Upper lobe of left lung (tissue), 6 donors: Measurements from ENCODE around the gene ANKRD42. TPM values are rescaled to one million over a fixed set of nuclear protein-coding genes. Genes with fewer than 3 reads are reported as not detected.

Source experiments
- ATAC-seq, 2 donors: fragments of 200-7000 bp; cut with Tn5 transposase; one replicate each; pipeline ENCODE4 v1.9.1; 2022; ENCODE audit warnings: mild to moderate bottlenecking in 2 of 2, moderate library complexity in 2 of 2; ENCODE audit not compliant: low FRiP score in 2 of 2
- DNase-seq, 2 donors: peaks; one replicate each; pipeline ENCODE4 v3.0.0-alpha.2; 2019 to 2020
- H3K27ac ChIP-seq, 4 donors: fragments of 200-600 bp; sonication (generic); one replicate each; pipeline ENCODE4 v1.5.1; 2016 to 2019
- H3K27me3 ChIP-seq, 4 donors: fragments of 200-600 bp; sonication (generic); one replicate each; pipeline ENCODE4 v1.5.1; 2017 to 2019
- H3K36me3 ChIP-seq, 4 donors: fragments of 200-600 bp; sonication (generic); one replicate each; pipeline ENCODE4 v1.5.1; 2016 to 2019
- H3K4me1 ChIP-seq, 4 donors: fragments of 200-600 bp; sonication (generic); one replicate each; pipeline ENCODE4 v1.5.1; 2018 to 2019
- H3K4me3 ChIP-seq, 4 donors: fragments of 200-600 bp; sonication (generic); one replicate each; pipeline ENCODE4 v1.5.1; 2017 to 2019; ENCODE audit warnings: mild to moderate bottlenecking in 2 of 4, moderate library complexity in 1 of 4
- H3K9me3 ChIP-seq, 4 donors: fragments of 200-600 bp; sonication (generic); one replicate each; pipeline ENCODE4 v1.5.1; 2018 to 2019
- CTCF ChIP-seq, 6 experiments: fragments of 450-650 bp in 4 of 6; fragments of 200-600 bp in 2 of 6; sonication (generic) in 2 of 6; IDR thresholded peaks; one replicate each; pipeline ENCODE4 v1.5.1; 2016 to 2019; ENCODE audit warnings: antibody characterized with exemption in 6 of 6
- EP300 ChIP-seq, 4 donors: sonication (generic); formaldehyde crosslinking; IDR thresholded peaks; one replicate each; pipeline ENCODE4 v1.5.1; 2017; ENCODE audit warnings: antibody characterized with exemption in 4 of 4, control low read depth in 2 of 4
- POLR2A ChIP-seq, 4 donors: fragments of 450-650 bp; IDR thresholded peaks; one replicate each; pipeline ENCODE4 v1.5.1; 2016 to 2017; ENCODE audit warnings: antibody characterized with exemption in 4 of 4, mild to moderate bottlenecking in 2 of 4
- POLR2AphosphoS5 ChIP-seq, 2 donors: sonication (generic); formaldehyde crosslinking; IDR thresholded peaks; one replicate each; pipeline ENCODE4 v1.5.1; 2017; ENCODE audit warnings: antibody characterized with exemption in 2 of 2
- WGBS, 2 donors: methylation state at CpG; one replicate each; pipeline ENCODE4 v1.1.5; 2017 to 2018; 5-methylcytosine and 5-hydroxymethylcytosine counted together
- total RNA-seq, 6 donors: library from RNA; depleted of rRNA in 4 of 6; stranded (reverse); fragments of >200 nt in 4 of 6; gene quantifications; one replicate each; pipeline versions ENCODE4 v1.1.0 to v1.2.1, GENCODE V29; 2016 to 2021
- donor health status: DM: no; HTN: no; CAD: no; lungs with moderate emphysema.
- donor health status: DM: no; HTN: yes; CAD: no; lungs with severe emphysema.

The ANKRD42 gene
- total RNA-seq: 10 to 100 TPM; 11.1 to 30.4 (median 15.4) TPM

GRCh38 chr11:83193315-83194280 lies at the start of gene ANKRD42:
ANKRD42 (plus strand) TSS chr11:83193712; CDS start chr11:83194671, 959 bp downstream.
- Histone ChIP-seq H3K4me1 (peaks cover 22 to 44% (median 31%) of the 10 kb centered on the region in 4 donors), H3K4me3 (peak within 1 kb of the TSS; percentile 71 to 80 (median 75)), H3K27ac (peak within 1 kb of the TSS; percentile 87 to 94 (median 92)), H3K9me3 (no peaks in the 10 kb centered on the region), H3K36me3 (peaks cover 0 to 37% (median 19%) of the 10 kb centered on the region in 4 donors), H3K27me3 (no peaks in the 10 kb centered on the region)
- WGBS, 2 donors: 0% methylated on average over 60 to 67 of the region's 67 CpGs
- ATAC-seq (peak; percentile 95 to 97), DNase-seq (peak; percentile 92 to 96)
- TF ChIP-seq CTCF (IDR thresholded peaks at IDR 0.05) (peak in 4 of 6 experiments; percentile 13 to 23 (median 18)), POLR2A (IDR thresholded peaks at IDR 0.05) (peak in 3 of 4 donors; percentile 47 to 89 (median 85)), EP300 (IDR thresholded peaks at IDR 0.05) (peak in 3 of 4 donors; percentile 42 to 72 (median 70)), POLR2AphosphoS5 (IDR thresholded peaks at IDR 0.05) (peak; percentile 88 to 98)

GRCh38 chr11:83147895-83148294 lies 45.6 kb upstream of the ANKRD42 start:
- no peaks in the 10 kb centered on the region for H3K27me3 ChIP-seq
- ATAC-seq (no peak), DNase-seq (no peak)

GRCh38 chr11:83150450-83150849 lies 43.1 kb upstream of the ANKRD42 start:
- 91 to 92% methylated on average over 2 of the region's 2 CpGs for WGBS, 2 donors
- Histone ChIP-seq H3K4me1 (peaks cover 0 to 2% (median 0%) of the 10 kb centered on the region in 4 donors), H3K9me3 (no peaks in the 10 kb centered on the region), H3K4me3 (no peak overlapping the region), H3K27ac (no peak overlapping the region), H3K36me3 (no peaks in the 10 kb centered on the region), H3K27me3 (no peaks in the 10 kb centered on the region)
- no peak for DNase-seq
- no peak for ATAC-seq
- TF ChIP-seq EP300 (IDR thresholded peaks at IDR 0.05) (no peak), CTCF (IDR thresholded peaks at IDR 0.05) (no peak), POLR2AphosphoS5 (IDR thresholded peaks at IDR 0.05) (no peak), POLR2A (IDR thresholded peaks at IDR 0.05) (no peak)

More at GRCh38 chr11:83147895-83148294, 45.6 kb upstream of the ANKRD42 start:
- Histone ChIP-seq H3K4me3 (no peak overlapping the region), H3K4me1 (no peaks in the 10 kb centered on the region), H3K36me3 (no peaks in the 10 kb centered on the region), H3K9me3 (no peaks in the 10 kb centered on the region), H3K27ac (no peak overlapping the region)
- 94 to 96% methylated on average over 4 of the region's 4 CpGs for WGBS, 2 donors
- TF ChIP-seq POLR2AphosphoS5 (IDR thresholded peaks at IDR 0.05) (no peak), EP300 (IDR thresholded peaks at IDR 0.05) (no peak), POLR2A (IDR thresholded peaks at IDR 0.05) (no peak), CTCF (IDR thresholded peaks at IDR 0.05) (no peak)

GRCh38 chr11:83151274-83151977 lies 42.1 kb upstream of the ANKRD42 start:
- Histone ChIP-seq H3K36me3 (no peaks in the 10 kb centered on the region), H3K4me1 (peaks cover 0 to 7% (median 1%) of the 10 kb centered on the region in 4 donors), H3K9me3 (no peaks in the 10 kb centered on the region), H3K27ac (no peak overlapping the region), H3K4me3 (no peak overlapping the region), H3K27me3 (no peaks in the 10 kb centered on the region)
- WGBS, 2 donors: 88 to 92% methylated on average over 10 of the region's 10 CpGs
- DNase-seq: no peak
- ATAC-seq: no peak
- TF ChIP-seq POLR2AphosphoS5 (IDR thresholded peaks at IDR 0.05): no peak
- no peak for TF ChIP-seq POLR2A (IDR thresholded peaks at IDR 0.05)
- TF ChIP-seq CTCF (IDR thresholded peaks at IDR 0.05): no peak
- TF ChIP-seq EP300 (IDR thresholded peaks at IDR 0.05): no peak
